GM12865 (cell line): Measurements from ENCODE around the gene RGMB.
A peak's percentile ranks its signal among the peaks of the same experiment; 100 is the strongest.

Source experiments
- DNase-seq: peaks from one replicate; pipeline ENCODE4 v3.0.0; 2010; ENCODE audit warnings: low read depth
- H3K4me3 ChIP-seq: 2 replicates; pipeline ENCODE4 v1.5.1; 2011; ENCODE audit warnings: mild to moderate bottlenecking, low read depth, low read length, control low read depth
- TF ChIP-seq, protein P1 (sequence below): IDR thresholded peaks from 2 replicates; pipeline ENCODE4 v1.5.1; 2011; ENCODE audit warnings: low read length, control low read depth, low read depth, inconsistent platforms; ENCODE audit not compliant: insufficient read depth; ENCODE audit errors: missing control alignments

Gene RGMB

DNA sequence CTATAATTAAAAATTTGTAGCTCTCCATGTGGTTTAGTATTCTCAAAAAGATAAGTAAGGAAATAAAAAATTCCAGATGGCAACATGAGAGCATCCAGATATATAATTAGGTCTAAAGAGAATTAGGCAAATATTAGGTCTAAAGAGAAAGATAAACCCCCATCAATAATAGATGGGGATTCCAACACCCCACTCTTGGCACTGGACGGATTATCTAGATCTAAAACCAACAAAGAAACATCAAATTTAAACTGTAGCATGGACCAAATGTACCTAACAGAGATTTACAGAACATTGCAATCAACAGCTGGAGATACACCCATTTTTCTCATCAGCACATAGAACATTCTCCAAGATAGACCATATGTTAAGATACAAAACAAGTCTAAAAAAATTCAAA is 31.6 kb downstream of the RGMB start:
- TF ChIP-seq, protein P1, sequence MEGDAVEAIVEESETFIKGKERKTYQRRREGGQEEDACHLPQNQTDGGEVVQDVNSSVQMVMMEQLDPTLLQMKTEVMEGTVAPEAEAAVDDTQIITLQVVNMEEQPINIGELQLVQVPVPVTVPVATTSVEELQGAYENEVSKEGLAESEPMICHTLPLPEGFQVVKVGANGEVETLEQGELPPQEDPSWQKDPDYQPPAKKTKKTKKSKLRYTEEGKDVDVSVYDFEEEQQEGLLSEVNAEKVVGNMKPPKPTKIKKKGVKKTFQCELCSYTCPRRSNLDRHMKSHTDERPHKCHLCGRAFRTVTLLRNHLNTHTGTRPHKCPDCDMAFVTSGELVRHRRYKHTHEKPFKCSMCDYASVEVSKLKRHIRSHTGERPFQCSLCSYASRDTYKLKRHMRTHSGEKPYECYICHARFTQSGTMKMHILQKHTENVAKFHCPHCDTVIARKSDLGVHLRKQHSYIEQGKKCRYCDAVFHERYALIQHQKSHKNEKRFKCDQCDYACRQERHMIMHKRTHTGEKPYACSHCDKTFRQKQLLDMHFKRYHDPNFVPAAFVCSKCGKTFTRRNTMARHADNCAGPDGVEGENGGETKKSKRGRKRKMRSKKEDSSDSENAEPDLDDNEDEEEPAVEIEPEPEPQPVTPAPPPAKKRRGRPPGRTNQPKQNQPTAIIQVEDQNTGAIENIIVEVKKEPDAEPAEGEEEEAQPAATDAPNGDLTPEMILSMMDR: no peak
- no peak for DNase-seq
- H3K4me3 ChIP-seq: no peak overlapping the region

DNA sequence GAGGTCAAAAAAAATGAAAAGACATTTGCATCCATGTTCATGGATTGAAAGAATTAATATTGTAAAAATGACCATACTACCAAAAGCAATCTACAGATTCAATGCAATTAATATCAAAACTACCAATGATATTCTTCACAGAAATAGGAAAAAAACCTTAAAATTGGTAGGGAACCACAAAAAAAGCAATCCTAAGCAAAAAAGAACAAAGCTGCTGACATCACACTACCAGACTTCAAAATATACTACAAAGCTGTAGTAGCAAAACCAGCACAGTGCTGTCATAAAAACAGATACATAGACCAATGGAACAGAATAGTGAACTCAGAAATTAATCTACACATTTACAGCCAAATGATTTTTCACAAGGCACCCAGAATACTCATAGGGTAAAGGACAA is 34.3 kb downstream of the RGMB start:
- no peak for DNase-seq
- H3K4me3 ChIP-seq: no peak overlapping the region
- TF ChIP-seq, protein P1: no peak

DNA sequence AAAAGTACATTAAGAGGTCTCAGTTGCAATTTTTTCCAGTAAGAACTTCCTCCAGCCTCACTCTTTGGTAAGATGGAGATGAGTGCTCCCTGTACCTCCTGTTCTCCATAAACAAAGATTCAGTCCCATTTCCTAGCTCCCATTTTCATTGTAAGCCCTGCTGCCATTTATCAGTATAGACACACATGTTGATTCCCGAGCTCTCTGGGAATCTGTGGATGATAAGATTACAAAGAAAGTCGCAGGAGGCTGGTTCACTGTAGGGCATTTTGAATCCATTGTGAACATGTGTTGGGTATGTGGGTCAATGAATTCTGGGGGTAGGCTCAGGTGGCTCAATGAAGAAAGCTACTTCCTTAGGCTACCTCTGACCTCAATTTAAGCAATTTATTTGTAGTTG is 36.7 kb downstream of the RGMB start:
- no peak for DNase-seq
- TF ChIP-seq, protein P1: no peak
- no peak overlapping the region for H3K4me3 ChIP-seq

DNA sequence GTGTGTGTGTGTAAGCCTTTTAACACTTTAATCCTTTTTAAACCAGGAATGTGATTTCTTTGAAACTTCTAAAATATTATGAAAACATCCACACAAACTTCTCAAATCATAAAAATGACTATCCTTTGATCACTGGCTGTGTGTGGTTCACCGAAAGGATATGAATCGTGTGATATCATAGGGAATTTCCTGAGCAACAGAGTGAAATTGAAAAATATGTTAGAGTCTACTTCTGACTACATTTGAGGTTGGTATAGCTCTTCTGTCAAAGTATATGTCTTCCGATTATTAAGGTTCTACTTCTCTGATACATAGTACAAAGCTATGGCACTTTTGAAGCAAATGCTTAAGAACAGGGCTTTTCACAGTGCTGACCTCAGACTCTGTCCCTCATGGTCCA is 40.3 kb downstream of the RGMB start:
- DNase-seq: peak; percentile 48
- TF ChIP-seq, protein P1: no peak
- no peak overlapping the region for H3K4me3 ChIP-seq

DNA sequence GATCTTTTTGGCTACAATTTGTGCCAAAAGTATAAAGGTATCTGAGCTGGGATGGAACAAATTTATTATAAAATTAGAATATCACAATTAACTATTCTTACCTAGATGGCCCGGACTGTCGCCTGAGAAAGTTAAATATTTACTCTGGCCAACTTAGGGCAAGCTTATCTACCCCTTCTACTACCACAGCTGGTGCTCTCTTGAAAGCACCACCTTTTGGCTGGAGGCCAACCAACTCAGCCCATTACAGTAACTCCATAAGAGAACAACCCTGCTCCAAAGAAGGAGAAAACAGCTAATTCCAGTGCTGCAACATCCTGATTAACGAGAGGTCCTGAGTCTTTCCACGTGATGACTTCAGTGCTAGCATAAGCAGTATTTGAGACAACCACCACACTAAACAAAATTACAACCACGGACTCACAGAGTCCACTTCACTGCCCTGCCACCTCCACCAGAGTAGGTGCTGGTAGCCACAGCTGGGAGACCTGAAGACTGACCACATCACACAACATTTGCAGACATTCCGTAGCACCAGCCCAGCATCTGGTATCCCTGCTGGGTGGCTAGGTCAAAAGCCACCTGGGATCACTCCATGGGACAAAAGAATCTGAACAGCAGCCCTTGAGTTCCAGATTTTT is 43.2 kb downstream of the RGMB start:
- no peak overlapping the region for H3K4me3 ChIP-seq
- TF ChIP-seq, protein P1: no peak
- DNase-seq: no peak

DNA sequence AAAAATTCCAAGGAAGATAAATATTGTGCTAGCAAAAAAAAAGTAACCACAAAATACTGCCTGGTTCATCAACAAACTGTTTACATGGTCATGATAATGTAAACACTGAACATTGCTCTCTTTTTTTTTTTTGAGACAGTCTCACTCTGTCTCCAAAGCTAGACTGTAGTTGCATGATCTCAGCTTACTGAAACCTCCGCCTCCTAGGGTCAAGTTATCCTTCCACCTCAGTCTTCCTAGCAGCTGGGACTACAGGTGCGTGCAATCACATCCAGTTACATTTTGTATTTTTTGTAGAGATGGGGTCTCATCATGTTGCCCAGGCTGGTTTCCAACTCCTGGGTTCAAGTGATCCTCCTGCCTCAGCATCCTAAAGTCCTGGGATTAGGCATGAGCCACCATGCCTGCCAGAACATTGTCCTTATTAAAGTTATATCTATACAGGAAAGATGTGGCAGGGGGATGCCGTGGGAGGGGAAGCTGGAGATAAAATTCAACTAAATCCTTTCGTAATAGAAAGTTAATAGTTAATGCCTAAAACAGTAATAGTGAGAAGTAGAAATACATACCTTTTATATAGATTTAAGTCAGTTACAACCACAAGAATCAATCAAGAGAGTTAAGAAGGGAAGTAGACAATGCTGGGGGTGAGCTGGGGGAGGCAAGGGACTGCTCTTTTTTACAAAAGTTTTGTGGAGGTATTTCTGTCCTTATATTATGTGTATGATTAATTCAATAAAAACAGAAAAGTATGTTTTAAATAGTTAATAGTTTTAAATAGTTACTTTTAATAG is 52.3 kb downstream of the RGMB start:
- TF ChIP-seq, protein P1: no peak
- H3K4me3 ChIP-seq: no peak overlapping the region

More for the DNA sequence above, 52.3 kb downstream of the RGMB start:
- no peak for DNase-seq
